A673 (cell line): ENCODE measurements around the gene TOX4.

Experiments used
- EZH2 ChIP-seq: fragments of 200-600 bp; sonication (generic); IDR thresholded peaks from 2 replicates; pipeline ENCODE4 v1.6.1; 2017; ENCODE audit warnings: borderline replicate concordance, low read depth, mild to moderate bottlenecking, mixed read lengths, antibody characterized with exemption, low read length; ENCODE audit not compliant: poor library complexity, severe bottlenecking
- TF ChIP-seq, protein P1 (sequence below): fragments of 300-800, 200-600 bp; sonication (generic); conservative IDR thresholded peaks from 2 replicates; pipeline ENCODE4 v1.5.1; 2017; ENCODE audit warnings: low read depth, mild to moderate bottlenecking, antibody characterized with exemption, low read length, moderate library complexity, mixed read lengths

- TF ChIP-seq, protein P1, sequence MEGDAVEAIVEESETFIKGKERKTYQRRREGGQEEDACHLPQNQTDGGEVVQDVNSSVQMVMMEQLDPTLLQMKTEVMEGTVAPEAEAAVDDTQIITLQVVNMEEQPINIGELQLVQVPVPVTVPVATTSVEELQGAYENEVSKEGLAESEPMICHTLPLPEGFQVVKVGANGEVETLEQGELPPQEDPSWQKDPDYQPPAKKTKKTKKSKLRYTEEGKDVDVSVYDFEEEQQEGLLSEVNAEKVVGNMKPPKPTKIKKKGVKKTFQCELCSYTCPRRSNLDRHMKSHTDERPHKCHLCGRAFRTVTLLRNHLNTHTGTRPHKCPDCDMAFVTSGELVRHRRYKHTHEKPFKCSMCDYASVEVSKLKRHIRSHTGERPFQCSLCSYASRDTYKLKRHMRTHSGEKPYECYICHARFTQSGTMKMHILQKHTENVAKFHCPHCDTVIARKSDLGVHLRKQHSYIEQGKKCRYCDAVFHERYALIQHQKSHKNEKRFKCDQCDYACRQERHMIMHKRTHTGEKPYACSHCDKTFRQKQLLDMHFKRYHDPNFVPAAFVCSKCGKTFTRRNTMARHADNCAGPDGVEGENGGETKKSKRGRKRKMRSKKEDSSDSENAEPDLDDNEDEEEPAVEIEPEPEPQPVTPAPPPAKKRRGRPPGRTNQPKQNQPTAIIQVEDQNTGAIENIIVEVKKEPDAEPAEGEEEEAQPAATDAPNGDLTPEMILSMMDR = no peak
- no peak for TF ChIP-seq EZH2
Measured at GRCh38 chr14:21510735-21511657, 34.0 kb downstream of the TOX4 start, which contains the start of gene METTL3.
